T47D (cell line): ENCODE measurements around the gene MEIS2.

Source experiments
- DNase-seq, 2 experiments: peaks; one replicate each; pipeline versions ENCODE4 v3.0.0 to v3.0.0-alpha.2; 2011 to 2012; ENCODE audit warnings: low read depth in 1 of 2, low spot score in 1 of 2
- JUND ChIP-seq: IDR thresholded peaks from 2 replicates; pipeline ENCODE4 v1.6.1; 2012; ENCODE audit warnings: low read depth
- in situ Hi-C: cut with HindIII; loops from 2 replicates; pipeline ENCODE4 v1.10.0; 2016; ENCODE audit warnings: low sequenced_read_pairs, low pct_unique_long_range_greater_than_20kb

The MEIS2 gene

GRCh38 chr15:37109168-37109871 lies 9.0 kb upstream of the MEIS2 start:
- no peak for TF ChIP-seq JUND
- in situ Hi-C loops, result no loop called here
- no peak for DNase-seq

- DNase-seq, result no peak
- no peak for TF ChIP-seq JUND
- in situ Hi-C loops, result no loop called here
Observed at GRCh38 chr15:37108381-37109167, 8.2 kb upstream of the MEIS2 start.

DNA sequence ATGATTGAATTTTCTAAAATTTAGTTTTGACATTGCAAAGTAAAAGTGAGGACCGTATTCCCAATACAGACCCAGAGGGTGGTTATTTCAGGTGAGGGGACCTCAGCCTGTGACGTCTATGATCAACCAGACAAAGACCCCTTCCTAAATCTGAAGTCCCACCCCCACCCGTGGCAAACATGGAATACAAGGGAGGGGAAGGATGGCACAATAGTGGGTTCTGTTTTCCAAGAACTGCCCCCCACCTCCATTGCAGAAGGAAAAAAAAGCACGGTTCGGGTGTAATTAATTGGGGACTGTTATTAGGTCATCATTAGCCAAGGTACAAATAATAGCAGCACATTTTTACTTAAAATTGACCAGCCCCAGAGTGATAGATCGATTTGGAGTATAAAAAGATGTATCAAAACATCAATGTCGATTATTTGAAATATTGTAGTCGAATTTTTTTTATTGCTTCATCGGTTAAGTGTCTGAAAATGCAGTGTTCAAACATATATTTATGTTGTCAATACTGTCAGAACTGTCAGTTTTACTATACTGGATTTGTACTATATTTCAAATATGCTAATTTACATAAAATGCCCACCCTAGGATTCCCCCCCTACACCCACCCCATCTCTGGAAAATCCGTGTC lies 7.5 kb upstream of the MEIS2 start:
- in situ Hi-C loops, result no loop called here
- DNase-seq, result no peak
- TF ChIP-seq JUND, result no peak

GRCh38 chr15:37107071-37107743 lies 6.9 kb upstream of the MEIS2 start:
- TF ChIP-seq JUND, result no peak
- in situ Hi-C loops, result no loop called here
- DNase-seq, result no peak

DNA sequence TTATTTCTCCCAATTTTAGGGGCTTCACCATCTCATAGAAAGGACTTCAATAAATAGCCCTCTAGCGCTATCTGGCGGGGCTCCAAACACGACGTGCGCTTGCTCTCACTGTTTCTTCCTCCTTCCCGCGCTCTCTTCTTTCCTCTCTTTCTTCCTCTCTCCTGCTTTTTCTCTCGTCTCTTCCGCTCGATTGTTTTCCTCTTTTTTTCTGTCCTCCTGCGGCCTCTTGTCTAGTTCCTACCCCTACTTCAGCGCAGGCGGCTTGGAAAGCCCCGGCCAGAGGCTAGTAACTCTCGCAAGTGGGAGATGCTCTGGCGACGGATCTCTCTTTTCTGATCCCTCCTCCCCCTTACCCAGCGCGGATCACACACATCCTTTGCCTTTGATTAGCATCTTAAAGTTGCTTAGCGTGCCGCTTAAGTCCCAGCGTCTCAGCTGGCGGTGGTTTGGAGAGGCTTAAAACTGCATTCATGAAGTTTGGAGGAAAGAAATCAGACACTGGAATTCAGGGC lies 6.2 kb upstream of the MEIS2 start:
- peak in 1 of 2 experiments; percentile 56 for DNase-seq
- no peak for TF ChIP-seq JUND
- in situ Hi-C loops, result no loop called here

GRCh38 chr15:37105889-37106288 lies 5.5 kb upstream of the MEIS2 start:
- in situ Hi-C loops, result no loop called here
- DNase-seq, result no peak
- TF ChIP-seq JUND, result no peak

GRCh38 chr15:37105029-37105428 lies 4.7 kb upstream of the MEIS2 start:
- TF ChIP-seq JUND, result no peak

DNA sequence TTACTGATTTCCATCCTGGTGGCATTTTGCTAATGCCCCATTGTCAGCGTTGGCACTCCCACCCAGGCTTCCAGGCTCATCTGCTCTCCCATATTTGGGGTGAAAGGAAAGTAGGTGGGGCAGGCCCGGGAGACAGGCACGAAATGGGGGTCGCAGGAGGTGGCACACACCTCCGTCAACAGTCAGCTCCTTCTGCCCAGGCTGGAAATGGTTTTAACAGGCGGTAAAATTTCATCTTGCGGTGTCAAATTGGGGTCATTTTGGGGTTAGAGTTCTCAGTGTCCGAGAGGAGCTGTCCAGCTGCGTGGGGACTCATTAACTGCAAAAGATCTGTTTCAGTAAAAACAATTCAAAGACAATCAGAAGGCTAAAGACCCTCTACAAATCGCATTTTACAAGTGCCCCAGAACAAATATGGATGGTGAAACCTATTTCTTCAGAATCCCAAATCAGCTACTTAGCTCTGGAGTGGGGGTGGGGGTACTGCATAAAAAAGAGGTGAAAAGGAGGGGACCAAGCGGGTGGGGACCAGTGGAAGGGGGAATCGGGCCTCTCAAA lies 4.2 kb upstream of the MEIS2 start:
- no peak for TF ChIP-seq JUND
- in situ Hi-C loops, result no loop called here
- DNase-seq, result no peak

More at GRCh38 chr15:37105029-37105428, 4.7 kb upstream of the MEIS2 start:
- in situ Hi-C loops, result no loop called here
- DNase-seq, result no peak

GRCh38 chr15:37103475-37104423 lies 3.4 kb upstream of the MEIS2 start:
- DNase-seq, result no peak
- in situ Hi-C loops, result no loop called here
- no peak for TF ChIP-seq JUND

- no peak for TF ChIP-seq JUND
- in situ Hi-C loops, result no loop called here
- DNase-seq, result no peak
Observed at GRCh38 chr15:37103163-37103435, 2.8 kb upstream of the MEIS2 start.
